ENCODE results near the gene TM7SF2.
"Not testable (repeated sequence)": the region's sequence is repeated elsewhere in the genome, so short reads cannot be mapped to it uniquely, and the experiment has no call there.

The TM7SF2 gene

GRCh38 chr11:65116370-65117205 is 4.9 kb downstream of the TM7SF2 start:
- no peak for DNase-seq

- peak; percentile 95 for DNase-seq
Measured at GRCh38 chr11:65117206-65118096, 5.8 kb downstream of the TM7SF2 start, which contains the start of gene ZNHIT2. TSS of gene ZNHIT2 (minus strand) at chr11:65117701. CDS start at chr11:65117653, 48 bp downstream.

GRCh38 chr11:65118097-65118837 is 6.6 kb downstream of the TM7SF2 start:
- DNase-seq: no peak

- DNase-seq: not testable (repeated sequence)
Measured at GRCh38 chr11:65118891-65119669, 7.4 kb downstream of the TM7SF2 start.

GRCh38 chr11:65119670-65119995 is 8.0 kb downstream of the TM7SF2 start:
- no peak for DNase-seq

- DNase-seq: no peak
Measured at GRCh38 chr11:65120831-65121230, 9.2 kb downstream of the TM7SF2 start.

- DNase-seq: no peak
Measured at GRCh38 chr11:65121447-65121864, 9.8 kb downstream of the TM7SF2 start.

GRCh38 chr11:65121865-65122696 is 10.4 kb downstream of the TM7SF2 start, which contains the start of the genes FAU and MRPL49:
TSS of gene FAU (minus strand) at chr11:65122134. CDS start at chr11:65121813, 321 bp downstream.
TSS of gene MRPL49 (plus strand) at chr11:65122321. CDS start at chr11:65122347, 26 bp downstream.
- DNase-seq: peak; percentile 98

- no peak for DNase-seq
Measured at GRCh38 chr11:65124480-65125196, 13.0 kb downstream of the TM7SF2 start.

GRCh38 chr11:65125197-65126056 is 13.8 kb downstream of the TM7SF2 start:
- DNase-seq: no peak

- DNase-seq: no peak
Measured at GRCh38 chr11:65126624-65127274, 15.1 kb downstream of the TM7SF2 start.

GRCh38 chr11:65127473-65128181 is 16.0 kb downstream of the TM7SF2 start:
- no peak for DNase-seq

- DNase-seq: no peak
Measured at GRCh38 chr11:65128182-65129145, 16.8 kb downstream of the TM7SF2 start.

GRCh38 chr11:65129649-65130441 is 18.2 kb downstream of the TM7SF2 start:
- no peak for DNase-seq

GRCh38 chr11:65130631-65131416 is 19.2 kb downstream of the TM7SF2 start:
- no peak for DNase-seq
